ENCODE measurements around the gene RAB7B. TPM values are rescaled to one million over a fixed set of nuclear protein-coding genes. Genes with fewer than 3 reads are reported as not detected.

Gene RAB7B
- total RNA-seq, 4 donors from 2014 or later, result 0.27 to 0.32 TPM; not detected in 2

- no peaks in the 10 kb centered on the region for H3K4me1 ChIP-seq
- no peak overlapping the region for H3K27ac ChIP-seq
- TF ChIP-seq POLR2A (IDR thresholded peaks at IDR 0.05) (no peak), POLR2AphosphoS5 (IDR thresholded peaks at IDR 0.05) (no peak), CTCF (IDR thresholded peaks at IDR 0.05) (no peak), EP300 (IDR thresholded peaks at IDR 0.05; ENCODE audit: low read depth) (no peak)
- H3K9me3 ChIP-seq, result no peaks in the 10 kb centered on the region
- DNase-seq, result no peak
- in situ Hi-C loops (cut with MboI; ENCODE audit: low pct_ligation_motif_present in 1 of 4, low pct_unique_long_range_greater_than_20kb in 1 of 4, low sequenced_read_pairs in 3 of 4) (loop anchor here in 1 of 4 donors (25.0 kb wide), 1 partner anchor 121 kb away; the partner anchor contains the start of gene AVPR1B), intact Hi-C loops (cut with DNase I; ENCODE audit: low total_unique reads) (no loop called here)
- 78 to 79% methylated on average over 4 of the region's 4 CpGs for WGBS, 2 donors (ENCODE audit: low coverage in 1 of 2)
- H3K4me3 ChIP-seq, result no peak overlapping the region
- H3K36me3 ChIP-seq, result no peaks in the 10 kb centered on the region
- H3K27me3 ChIP-seq, result no peaks in the 10 kb centered on the region
Measured at GRCh38 chr1:205991237-205991636, 12.0 kb downstream of the RAB7B start.

- TF ChIP-seq POLR2A (IDR thresholded peaks at IDR 0.05) (no peak), POLR2AphosphoS5 (IDR thresholded peaks at IDR 0.05) (no peak), EP300 (IDR thresholded peaks at IDR 0.05; ENCODE audit: low read depth) (no peak), CTCF (IDR thresholded peaks at IDR 0.05) (no peak)
- Histone ChIP-seq H3K9me3 (no peaks in the 10 kb centered on the region), H3K36me3 (no peaks in the 10 kb centered on the region), H3K4me1 (no peaks in the 10 kb centered on the region), H3K4me3 (no peak overlapping the region), H3K27me3 (no peaks in the 10 kb centered on the region), H3K27ac (no peak overlapping the region)
- WGBS, 2 donors (ENCODE audit: low coverage in 1 of 2), result 61% methylated on average over 2 of the region's 2 CpGs; no CpG with 5 or more reads in 1 of the 2 donors
- in situ Hi-C loops (cut with MboI; ENCODE audit: low pct_ligation_motif_present in 1 of 4, low pct_unique_long_range_greater_than_20kb in 1 of 4, low sequenced_read_pairs in 3 of 4) (loop anchor here in 1 of 4 donors (25.0 kb wide), 1 partner anchor 122 kb away; the partner anchor contains the start of gene AVPR1B), intact Hi-C loops (cut with DNase I; ENCODE audit: low total_unique reads) (no loop called here)
- DNase-seq, result no peak
Measured at GRCh38 chr1:205990226-205990625, 13.0 kb downstream of the RAB7B start.

- in situ Hi-C loops (cut with MboI; ENCODE audit: low pct_ligation_motif_present in 1 of 4, low pct_unique_long_range_greater_than_20kb in 1 of 4, low sequenced_read_pairs in 3 of 4), result loop anchor here in 3 of 4 donors (10.0 to 25.0 kb wide), 2 partner anchors 123 to 195 kb away; partner anchors contain the start of gene AVPR1B (in 1 of the 3)
- no peak for DNase-seq
- no peaks in the 10 kb centered on the region for H3K36me3 ChIP-seq
- intact Hi-C loops (cut with DNase I; ENCODE audit: low total_unique reads), result no loop called here
- TF ChIP-seq POLR2AphosphoS5 (IDR thresholded peaks at IDR 0.05) (no peak), CTCF (IDR thresholded peaks at IDR 0.05) (no peak)
- H3K27me3 ChIP-seq, result no peaks in the 10 kb centered on the region
- no peaks in the 10 kb centered on the region for H3K9me3 ChIP-seq
- H3K4me1 ChIP-seq, result no peaks in the 10 kb centered on the region
- H3K4me3 ChIP-seq, result no peak overlapping the region
- H3K27ac ChIP-seq, result no peak overlapping the region
- WGBS, 2 donors (ENCODE audit: low coverage in 1 of 2), result 70 to 82% methylated on average over 3 to 5 of the region's 5 CpGs
Measured at GRCh38 chr1:205989786-205990185, 13.4 kb downstream of the RAB7B start.

- WGBS, 2 donors (ENCODE audit: low coverage in 1 of 2), result 81% methylated on average over 12 of the region's 12 CpGs; no CpG with 5 or more reads in 1 of the 2 donors
- Histone ChIP-seq H3K27me3 (no peaks in the 10 kb centered on the region), H3K4me1 (no peaks in the 10 kb centered on the region), H3K4me3 (no peak overlapping the region), H3K9me3 (no peaks in the 10 kb centered on the region), H3K27ac (no peak overlapping the region), H3K36me3 (no peaks in the 10 kb centered on the region)
- TF ChIP-seq EP300 (IDR thresholded peaks at IDR 0.05; ENCODE audit: low read depth), result no peak
- no peak for TF ChIP-seq CTCF (IDR thresholded peaks at IDR 0.05)
- intact Hi-C loops (cut with DNase I; ENCODE audit: low total_unique reads) (no loop called here), in situ Hi-C loops (cut with MboI; ENCODE audit: low pct_ligation_motif_present in 1 of 4, low pct_unique_long_range_greater_than_20kb in 1 of 4, low sequenced_read_pairs in 3 of 4) (loop anchor here in 3 of 4 donors (10.0 to 25.0 kb wide), 2 partner anchors 124 to 194 kb away; partner anchors contain the start of gene AVPR1B (in 1 of the 3))
- DNase-seq, result no peak
Measured at GRCh38 chr1:205988585-205988995, 14.6 kb downstream of the RAB7B start.
